Measurements from ENCODE around the gene NCBP2L.

DNA sequence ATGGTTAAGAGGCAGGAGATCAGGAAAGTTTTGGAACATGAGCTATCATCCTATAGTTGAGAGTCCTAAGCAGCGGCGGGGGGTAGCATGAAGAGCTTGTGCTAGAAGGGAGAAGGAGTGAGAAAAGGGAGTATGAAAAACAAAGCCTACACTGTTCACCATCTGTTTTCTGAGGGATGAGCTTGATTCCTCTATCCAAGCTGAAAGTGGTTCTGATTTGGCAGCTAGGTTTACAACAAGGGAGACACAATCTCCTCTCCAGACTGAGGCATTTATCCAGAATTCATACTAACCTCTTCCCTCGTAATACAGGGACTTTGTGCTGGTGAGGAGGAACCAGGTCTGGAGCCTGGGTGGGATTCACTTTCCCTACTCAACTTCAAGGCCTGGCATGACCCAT lies 25.5 kb upstream of the NCBP2L start:
- TF ChIP-seq, protein P1, sequence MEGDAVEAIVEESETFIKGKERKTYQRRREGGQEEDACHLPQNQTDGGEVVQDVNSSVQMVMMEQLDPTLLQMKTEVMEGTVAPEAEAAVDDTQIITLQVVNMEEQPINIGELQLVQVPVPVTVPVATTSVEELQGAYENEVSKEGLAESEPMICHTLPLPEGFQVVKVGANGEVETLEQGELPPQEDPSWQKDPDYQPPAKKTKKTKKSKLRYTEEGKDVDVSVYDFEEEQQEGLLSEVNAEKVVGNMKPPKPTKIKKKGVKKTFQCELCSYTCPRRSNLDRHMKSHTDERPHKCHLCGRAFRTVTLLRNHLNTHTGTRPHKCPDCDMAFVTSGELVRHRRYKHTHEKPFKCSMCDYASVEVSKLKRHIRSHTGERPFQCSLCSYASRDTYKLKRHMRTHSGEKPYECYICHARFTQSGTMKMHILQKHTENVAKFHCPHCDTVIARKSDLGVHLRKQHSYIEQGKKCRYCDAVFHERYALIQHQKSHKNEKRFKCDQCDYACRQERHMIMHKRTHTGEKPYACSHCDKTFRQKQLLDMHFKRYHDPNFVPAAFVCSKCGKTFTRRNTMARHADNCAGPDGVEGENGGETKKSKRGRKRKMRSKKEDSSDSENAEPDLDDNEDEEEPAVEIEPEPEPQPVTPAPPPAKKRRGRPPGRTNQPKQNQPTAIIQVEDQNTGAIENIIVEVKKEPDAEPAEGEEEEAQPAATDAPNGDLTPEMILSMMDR (IDR thresholded peaks at IDR 0.05; ENCODE audit: insufficient read depth, low read length, poor library complexity, severe bottlenecking) = no peak
- TF ChIP-seq EZH2phosphoT487 (conservative IDR thresholded peaks at IDR 0.05; ENCODE audit: low read length) = no peak
